Esophagus squamous epithelium (tissue), 5 donors: ENCODE measurements around the gene TRMT44. TPM values are rescaled to one million over a fixed set of nuclear protein-coding genes. Genes with fewer than 3 reads are reported as not detected.

Experiments
- DNase-seq: peaks from one replicate; lab custom pipeline; 2025; lab: John Stamatoyannopoulos, UW
- H3K27ac ChIP-seq, 4 donors: fragments of 200-600 bp; sonication (generic); one replicate each; pipeline ENCODE4 v1.5.1; 2016 to 2019; ENCODE audit warnings: mild to moderate bottlenecking in 1 of 4
- H3K27me3 ChIP-seq, 4 donors: fragments of 200-600 bp; sonication (generic); 1 replicate in 3 of 4; 2 replicates in 1 of 4; pipeline versions ENCODE4 v1.5.1 to v1.6.0; 2017 to 2021; ENCODE audit warnings: antibody characterized with exemption in 1 of 4
- H3K36me3 ChIP-seq, 3 donors: fragments of 200-600 bp; sonication (generic); one replicate each; pipeline ENCODE4 v1.5.1; 2016 to 2019
- H3K4me1 ChIP-seq, 3 donors: fragments of 200-600 bp; sonication (generic); one replicate each; pipeline ENCODE4 v1.5.1; 2017 to 2019
- H3K4me3 ChIP-seq, 4 donors: fragments of 200-600 bp; sonication (generic); 1 replicate in 3 of 4; 2 replicates in 1 of 4; pipeline ENCODE4 v1.5.1; 2016 to 2019; ENCODE audit warnings: mild to moderate bottlenecking in 2 of 4, moderate library complexity in 1 of 4
- H3K9me3 ChIP-seq, 3 donors: fragments of 200-600 bp; sonication (generic); one replicate each; pipeline ENCODE4 v1.5.1; 2016 to 2019
- CTCF ChIP-seq, 6 experiments: fragments of 450-650 bp in 4 of 6; fragments of 200-600 bp in 2 of 6; sonication (generic) in 2 of 6; IDR thresholded peaks; one replicate each; pipeline ENCODE4 v1.5.1; 2016 to 2019; ENCODE audit warnings: antibody characterized with exemption in 6 of 6, mild to moderate bottlenecking in 4 of 6, moderate library complexity in 4 of 6
- POLR2A ChIP-seq, 4 donors: fragments of 450-650 bp; IDR thresholded peaks; one replicate each; pipeline ENCODE4 v1.6.1; 2017; ENCODE audit warnings: antibody characterized with exemption in 4 of 4, mild to moderate bottlenecking in 4 of 4, moderate library complexity in 3 of 4
- WGBS, 2 donors: methylation state at CpG; one replicate each; pipeline ENCODE4 v1.1.5; 2018; 5-methylcytosine and 5-hydroxymethylcytosine counted together
- intact Hi-C: fragments of 100-400 bp; cut with DNase I; formaldehyde crosslinking; loops from one replicate; pipeline ENCODE4 v1.15.0; 2022
- total RNA-seq, 4 donors: library from RNA; depleted of rRNA; stranded (reverse); fragments of >200 nt; gene quantifications; one replicate each; pipeline ENCODE4 v1.1.0, GENCODE V29; 2016
- donor health status: DM: yes; HTN: yes; CAD: no.

The TRMT44 gene
- total RNA-seq, 4 donors from 2014 or later, result 26.8 to 31.7 (median 28.8) TPM

DNA sequence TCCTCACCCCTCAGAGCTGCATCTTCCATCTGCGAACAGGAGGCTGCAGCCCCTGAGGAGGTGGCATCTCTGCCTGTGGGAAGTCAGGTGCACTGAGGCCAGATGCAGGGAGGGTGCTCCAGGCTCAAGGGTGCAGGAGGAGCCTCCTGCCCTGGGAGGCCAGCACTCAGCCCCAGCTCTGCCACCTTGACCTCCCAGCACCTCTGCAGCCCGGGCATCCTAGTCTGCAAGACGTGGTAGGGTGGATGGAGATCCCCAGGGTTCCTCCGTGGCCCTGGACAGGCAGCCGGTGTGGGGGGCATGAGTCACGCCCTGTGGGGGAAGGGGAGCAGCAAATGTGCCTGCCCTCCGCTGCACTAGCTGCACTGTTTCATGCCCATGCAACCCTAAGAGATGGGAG, 64.7 kb downstream of the TRMT44 start:
- DNase-seq, result no peak
- whole genome bisulfite sequencing, 2 donors, result no CpG with 5 or more reads among the region's 7 CpGs
- H3K27ac ChIP-seq, result no peak overlapping the region
- H3K9me3 ChIP-seq, result no peaks in the 10 kb centered on the region
- intact Hi-C loops, result no loop called here
- TF ChIP-seq CTCF (IDR thresholded peaks at IDR 0.05) (no peak), POLR2A (IDR thresholded peaks at IDR 0.05) (no peak)
- H3K27me3 ChIP-seq, result no peaks in the 10 kb centered on the region
- no peak overlapping the region for H3K4me3 ChIP-seq
- H3K4me1 ChIP-seq, result peaks cover 0 to 31% (median 25%) of the 10 kb centered on the region in 3 donors
- no peaks in the 10 kb centered on the region for H3K36me3 ChIP-seq

GRCh38 chr4:8506006-8506372, 65.4 kb downstream of the TRMT44 start:
- DNase-seq, result no peak
- peak overlapping the region; percentile 31 to 89 (median 65) for H3K27ac ChIP-seq
- H3K4me3 ChIP-seq, result no peak overlapping the region
- no peaks in the 10 kb centered on the region for H3K9me3 ChIP-seq
- 39 to 54% methylated on average over 5 of the region's 5 CpGs for WGBS, 2 donors
- no peaks in the 10 kb centered on the region for H3K27me3 ChIP-seq
- peaks cover 0 to 31% (median 25%) of the 10 kb centered on the region in 3 donors for H3K4me1 ChIP-seq
- TF ChIP-seq POLR2A (IDR thresholded peaks at IDR 0.05), result no peak
- no peak for TF ChIP-seq CTCF (IDR thresholded peaks at IDR 0.05)
- no peaks in the 10 kb centered on the region for H3K36me3 ChIP-seq
- intact Hi-C loops, result no loop called here

GRCh38 chr4:8506373-8507195, 66.0 kb downstream of the TRMT44 start:
- WGBS, 2 donors, result 26 to 53% methylated on average over 3 to 4 of the region's 21 CpGs

DNA sequence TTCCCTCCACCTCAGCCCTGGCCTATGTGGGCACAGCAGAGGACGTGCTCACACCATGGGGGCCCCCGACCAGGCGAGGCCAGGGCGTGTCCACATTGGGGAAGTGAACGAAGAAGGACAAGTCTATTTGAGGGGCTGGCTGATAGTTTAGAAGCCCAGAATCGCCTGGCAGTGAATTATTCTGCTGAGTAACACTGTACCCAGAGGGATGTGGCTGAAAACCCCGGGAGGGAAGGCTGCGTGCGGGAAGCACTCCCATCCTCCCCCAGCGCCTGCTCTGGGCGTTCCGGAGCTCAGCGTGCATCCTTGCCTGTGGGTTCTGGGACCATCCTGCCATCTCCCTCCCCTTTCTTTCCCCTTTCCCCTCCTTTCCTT, 66.6 kb downstream of the TRMT44 start:
- Histone ChIP-seq H3K36me3 (no peaks in the 10 kb centered on the region), H3K4me1 (peaks cover 0 to 31% (median 25%) of the 10 kb centered on the region in 3 donors), H3K4me3 (no peak overlapping the region), H3K9me3 (no peaks in the 10 kb centered on the region), H3K27ac (peak overlapping the region; percentile 31 to 89 (median 65)), H3K27me3 (no peaks in the 10 kb centered on the region)
- TF ChIP-seq CTCF (IDR thresholded peaks at IDR 0.05) (no peak), POLR2A (IDR thresholded peaks at IDR 0.05) (no peak)
- no peak for DNase-seq
- 54 to 71% methylated on average over 8 to 11 of the region's 13 CpGs for WGBS, 2 donors
- intact Hi-C loops, result no loop called here

More at GRCh38 chr4:8506373-8507195, 66.0 kb downstream of the TRMT44 start:
- TF ChIP-seq POLR2A (IDR thresholded peaks at IDR 0.05), result no peak
- TF ChIP-seq CTCF (IDR thresholded peaks at IDR 0.05), result no peak
- Histone ChIP-seq H3K27ac (peak overlapping the region; percentile 31 to 89 (median 65)), H3K27me3 (no peaks in the 10 kb centered on the region), H3K9me3 (no peaks in the 10 kb centered on the region), H3K4me3 (peak overlapping the region in 1 of 4 donors; percentile 15), H3K4me1 (peaks cover 0 to 31% (median 25%) of the 10 kb centered on the region in 3 donors), H3K36me3 (no peaks in the 10 kb centered on the region)
- DNase-seq, result no peak
- intact Hi-C loops, result no loop called here

DNA sequence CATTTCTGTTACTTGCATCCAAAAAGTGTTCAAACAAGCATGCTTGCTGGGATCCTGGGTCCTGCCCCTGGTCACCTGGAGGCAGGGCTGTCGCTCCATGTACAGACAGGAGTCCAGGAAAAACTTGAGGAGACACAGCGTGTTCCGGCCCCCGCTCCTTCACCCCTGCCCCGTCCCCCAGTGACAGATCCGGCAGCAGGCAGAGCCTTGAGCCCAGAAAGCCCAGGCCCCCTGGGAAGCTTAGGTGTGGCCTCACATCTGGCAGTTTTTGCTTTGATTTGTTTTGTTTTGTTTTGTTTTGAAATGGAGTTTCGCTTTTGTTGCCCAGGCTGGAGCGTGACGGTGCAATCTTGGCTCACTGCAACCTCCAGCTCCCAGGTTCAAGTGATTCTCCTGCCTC, 67.0 kb downstream of the TRMT44 start:
- Histone ChIP-seq H3K4me1 (peaks cover 0 to 31% (median 25%) of the 10 kb centered on the region in 3 donors), H3K4me3 (no peak overlapping the region), H3K36me3 (no peaks in the 10 kb centered on the region), H3K27ac (peak overlapping the region; percentile 31 to 89 (median 65)), H3K27me3 (no peaks in the 10 kb centered on the region), H3K9me3 (no peaks in the 10 kb centered on the region)
- no peak for DNase-seq
- 57 to 79% methylated on average over 7 to 8 of the region's 9 CpGs for WGBS, 2 donors
- TF ChIP-seq CTCF (IDR thresholded peaks at IDR 0.05) (no peak), POLR2A (IDR thresholded peaks at IDR 0.05) (no peak)
- intact Hi-C loops, result no loop called here
